GM18519 (cell line): Measurements from ENCODE around the gene ATRIP.

Source experiments
- ATAC-seq: cut with Tn5 transposase; IDR thresholded peaks from one replicate; pipeline ENCODE4 v1.9.1; 2021; ENCODE audit warnings: mild to moderate bottlenecking, moderate library complexity; ENCODE audit not compliant: unreplicated experiment, low FRiP score

ATRIP gene

GRCh38 chr3:48409291-48410201, 37.0 kb upstream of the ATRIP start:
- no peak for ATAC-seq

- no peak for ATAC-seq
These were observed 36.1 kb upstream of the ATRIP start for GRCh38 chr3:48410205-48411040.

- no peak for ATAC-seq
These were observed 35.4 kb upstream of the ATRIP start for GRCh38 chr3:48411041-48411588.

GRCh38 chr3:48411606-48412374, 34.7 kb upstream of the ATRIP start:
- no peak for ATAC-seq

GRCh38 chr3:48412375-48413001, 34.0 kb upstream of the ATRIP start:
- ATAC-seq: no peak

- ATAC-seq: no peak
These were observed 33.5 kb upstream of the ATRIP start for GRCh38 chr3:48413086-48413485.

- ATAC-seq: no peak
These were observed 32.9 kb upstream of the ATRIP start for GRCh38 chr3:48413611-48414010.

GRCh38 chr3:48414376-48415250, 31.9 kb upstream of the ATRIP start:
- no peak for ATAC-seq

GRCh38 chr3:48415251-48415953, 31.1 kb upstream of the ATRIP start:
- no peak for ATAC-seq

- ATAC-seq: no peak
These were observed 30.4 kb upstream of the ATRIP start for GRCh38 chr3:48416091-48416505.

GRCh38 chr3:48416546-48416945, 30.0 kb upstream of the ATRIP start:
- no peak for ATAC-seq

- ATAC-seq: no peak
These were observed 28.9 kb upstream of the ATRIP start for GRCh38 chr3:48417529-48418108.

- no peak for ATAC-seq
These were observed 28.4 kb upstream of the ATRIP start for GRCh38 chr3:48418140-48418539.

GRCh38 chr3:48418651-48419050, 27.9 kb upstream of the ATRIP start:
- no peak for ATAC-seq

- no peak for ATAC-seq
These were observed 27.4 kb upstream of the ATRIP start for GRCh38 chr3:48419149-48419548.

- no peak for ATAC-seq
These were observed 26.9 kb upstream of the ATRIP start for GRCh38 chr3:48419597-48419996.

- ATAC-seq: no peak
These were observed 26.0 kb upstream of the ATRIP start for GRCh38 chr3:48420561-48420960.

GRCh38 chr3:48422272-48422671, 24.3 kb upstream of the ATRIP start:
- ATAC-seq: no peak
